B cell (primary cell): ENCODE data around the gene CELF2. TPM values are rescaled to one million over a fixed set of nuclear protein-coding genes. Genes with fewer than 3 reads are reported as not detected.

Source experiments
- ATAC-seq: fragments of 200-7000 bp; cut with Tn5 transposase; one replicate; pipeline ENCODE4 v1.10.0; 2021; ENCODE audit warnings: low read depth, mild to moderate bottlenecking, moderate number of reproducible peaks, moderate library complexity
- CTCF ChIA-PET: fragments of 350-600 bp; sonication (Branson Sonifier 250); formaldehyde crosslinking; loops from one replicate; lab custom pipeline; 2021; ENCODE audit warnings: antibody characterized with exemption, inconsistent platforms; lab: Charles Lee
- POLR2A ChIA-PET: fragments of 350-600 bp; sonication (Branson Sonifier 250); formaldehyde crosslinking; loops from one replicate; lab custom pipeline; 2021; ENCODE audit warnings: antibody characterized with exemption; lab: Charles Lee
- DNase-seq: peaks from one replicate; pipeline ENCODE4 v3.0.0; 2013
- H2AFZ ChIP-seq: 2 replicates; pipeline ENCODE4 v1.6.1; 2012; ENCODE audit warnings: mild to moderate bottlenecking, low read depth, low read length; ENCODE audit not compliant: insufficient read depth, poor library complexity, severe bottlenecking
- H3K27ac ChIP-seq, 2 donors: 1 replicate in 1 of 2; 2 replicates in 1 of 2; pipeline ENCODE4 v1.5.1; 2012 to 2013; ENCODE audit warnings: low read length in 2 of 2, mild to moderate bottlenecking in 2 of 2, moderate library complexity in 1 of 2
- H3K27me3 ChIP-seq, 4 experiments: fragments of 200-600 bp in 1 of 4; sonication (generic) in 1 of 4; replicated peaks in 1 of 4; 1 replicate in 2 of 4; 2 replicates in 2 of 4; pipeline versions ENCODE4 v1.6.1 to v1.7.0; 2013 to 2016; ENCODE audit warnings: low read length in 3 of 4, mild to moderate bottlenecking in 2 of 4, mixed read lengths in 1 of 4, moderate library complexity in 1 of 4; ENCODE audit not compliant: insufficient read depth in 4 of 4, control insufficient read depth in 3 of 4; ENCODE audit errors: control extremely low read depth in 1 of 4
- H3K36me3 ChIP-seq, 2 experiments: replicated peaks in 1 of 2; 1 replicate in 1 of 2; 2 replicates in 1 of 2; pipeline versions ENCODE4 v1.6.1 to v1.7.1; 2013; ENCODE audit warnings: low read length in 1 of 2; ENCODE audit not compliant: insufficient read depth in 2 of 2, control insufficient read depth in 1 of 2; ENCODE audit errors: control extremely low read depth in 1 of 2, extremely low read depth in 1 of 2
- H3K4me1 ChIP-seq, 2 donors: fragments of 200-600 bp in 1 of 2; sonication (generic) in 1 of 2; 1 replicate in 1 of 2; 2 replicates in 1 of 2; pipeline versions ENCODE4 v1.5.1 to v1.6.1; 2013 to 2017; ENCODE audit warnings: low read length in 2 of 2; ENCODE audit not compliant: control insufficient read depth in 2 of 2, insufficient read depth in 2 of 2
- H3K4me2 ChIP-seq: replicated peaks from 2 replicates; pipeline ENCODE3; 2012; ENCODE audit warnings: mild to moderate bottlenecking, low read depth, low read length; ENCODE audit not compliant: poor library complexity, severe bottlenecking
- H3K4me3 ChIP-seq, 5 experiments: fragments of 200-600 bp in 1 of 5; sonication (generic) in 1 of 5; 1 replicate in 3 of 5; 2 replicates in 2 of 5; pipeline versions ENCODE4 v1.5.1 to v1.7.0; 2011 to 2016; ENCODE audit warnings: low read length in 4 of 5, mild to moderate bottlenecking in 4 of 5, low read depth in 2 of 5, control low read depth in 1 of 5, moderate library complexity in 1 of 5; ENCODE audit not compliant: insufficient read depth in 1 of 5; ENCODE audit errors: control extremely low read depth in 1 of 5, extremely low read depth in 1 of 5
- H3K79me2 ChIP-seq: fragments of 200-600 bp; sonication (generic); one replicate; pipeline ENCODE4 v1.6.0; 2016; ENCODE audit warnings: low read length; ENCODE audit not compliant: control insufficient read depth, insufficient read depth
- H3K9ac ChIP-seq: fragments of 200-600 bp; sonication (generic); 2 replicates; pipeline ENCODE4 v1.6.1; 2017; ENCODE audit warnings: mild to moderate bottlenecking, low read length, moderate library complexity
- H3K9me3 ChIP-seq, 3 donors: one replicate each; pipeline versions ENCODE4 v1.6.1 to v1.7.1; 2013; ENCODE audit warnings: low read length in 2 of 3; ENCODE audit not compliant: control insufficient read depth in 2 of 3, insufficient read depth in 1 of 3; ENCODE audit errors: control extremely low read depth in 1 of 3
- H4K20me1 ChIP-seq: 2 replicates; pipeline ENCODE4 v1.6.0; 2012; ENCODE audit warnings: mild to moderate bottlenecking, low read length; ENCODE audit not compliant: insufficient read depth, control insufficient read depth, poor library complexity, severe bottlenecking
- H3K27ac Mint-ChIP-seq: one replicate; pipeline ENCODE4 v1.8.0; 2021; ENCODE audit warnings: mixed read lengths
- H3K27me3 Mint-ChIP-seq: one replicate; pipeline ENCODE4 v1.8.0; 2021; ENCODE audit warnings: mixed read lengths
- H3K4me1 Mint-ChIP-seq: one replicate; pipeline ENCODE4 v1.8.0; 2021; ENCODE audit warnings: mixed read lengths
- H3K4me3 Mint-ChIP-seq: one replicate; pipeline ENCODE4 v1.8.0; 2021; ENCODE audit warnings: mixed read lengths
- H3K9me3 Mint-ChIP-seq: one replicate; pipeline ENCODE4 v1.8.0; 2022; ENCODE audit warnings: mixed read lengths; ENCODE audit not compliant: insufficient read depth
- CTCF ChIP-seq: fragments of 200-600 bp; IDR thresholded peaks from one replicate; pipeline ENCODE4 v1.8.0; 2022; ENCODE audit warnings: antibody characterized with exemption, mild to moderate bottlenecking
- EZH2 ChIP-seq: IDR thresholded peaks from 2 replicates; pipeline ENCODE4 v1.6.1; 2012; ENCODE audit warnings: borderline replicate concordance, low read depth, mild to moderate bottlenecking, moderate library complexity, low read length; ENCODE audit not compliant: insufficient read depth, poor library complexity, severe bottlenecking
- whole genome bisulfite sequencing: methylation state at CpG from one replicate; pipeline ENCODE4 v1.1.5; 2013; ENCODE audit warnings: missing lambda C conversion rate; ENCODE audit not compliant: insufficient coverage; 5-methylcytosine and 5-hydroxymethylcytosine counted together
- intact Hi-C: fragments of 100-400 bp; cut with micrococcal nuclease; formaldehyde crosslinking; loops from one replicate; pipeline ENCODE4 v1.10.0; 2022
- polyA plus RNA-seq: library from polyadenylated mRNA; depleted of rRNA; stranded (reverse); fragments of >200 nt; gene quantifications from 2 replicates; pipeline ENCODE4 v1.2.3, GENCODE V29; 2012
- total RNA-seq, 2 donors: library from RNA; stranded (reverse); fragments of 120-200 nt in 1 of 2; gene quantifications; 1 replicate in 1 of 2; 2 replicates in 1 of 2; pipeline versions ENCODE4 v1.2.3 to v1.2.4, GENCODE V29; 2013 to 2022

The CELF2 gene
- total and polyA plus RNA-seq, 2 donors (not counting 1 experiment from before 2014, with no cell fraction given), result 59.5 to 112 TPM

- peak; percentile 68 for DNase-seq
- intact Hi-C loops, result loop anchor here (2.0 kb wide), 1 partner anchor 18 kb away; no protein-coding TSS in a partner anchor
- Mint-ChIP-seq H3K27ac (peak overlapping the region; percentile 51), H3K4me3 (peak overlapping the region; percentile 66), H3K4me1 (peaks cover 79% of the 10 kb centered on the region), H3K9me3 (no peaks in the 10 kb centered on the region), H3K27me3 (no peaks in the 10 kb centered on the region)
- Histone ChIP-seq H3K9me3 (no peaks in the 10 kb centered on the region), H3K36me3 (peaks cover 5 to 67% of the 10 kb centered on the region in 2 experiments), H3K27ac (peak overlapping the region; percentile 56 to 80), H3K4me1 (peaks cover 68% of the 10 kb centered on the region in 2 donors), H3K9ac (peak overlapping the region; percentile 23), H3K79me2 (peaks cover 100% of the 10 kb centered on the region), H2AFZ (no peak overlapping the region), H4K20me1 (peaks cover 99% of the 10 kb centered on the region), H3K27me3 (no peaks in the 10 kb centered on the region), H3K4me2 (peak overlapping the region; percentile 68), H3K4me3 (peak overlapping the region in 4 of 5 experiments; percentile 0 to 43 (median 6))
- POLR2A ChIA-PET, result no interaction called here
- CTCF ChIA-PET, result interaction anchor here (1.0 to 3.0 kb wide), 5 partner anchors 8 to 103 kb away, joined by 3 to 12 read pairs (median 3); no protein-coding TSS in a partner anchor
- WGBS, result 58% methylated on average over 4 of the region's 13 CpGs
- peak; percentile 70 for ATAC-seq
- TF ChIP-seq EZH2, result no peak
- no peak for TF ChIP-seq CTCF
Measured at GRCh38 chr10:11208908-11209829, 191.5 kb downstream of the CELF2 start.
